Smooth muscle cell (in vitro differentiated cells): ENCODE data around the gene MARCHF3. TPM values are rescaled to one million over a fixed set of nuclear protein-coding genes. Genes with fewer than 3 reads are reported as not detected.

ENCODE experiments used
- DNase-seq: peaks from one replicate; lab custom pipeline; 2025; ENCODE audit not compliant: unreplicated experiment; lab: John Stamatoyannopoulos, UW
- H2AFZ ChIP-seq: fragments of 200-600 bp; sonication (generic); 2 replicates; pipeline ENCODE4 v1.6.0; 2016; ENCODE audit warnings: antibody characterized with exemption, low read depth, mild to moderate bottlenecking
- H3F3A ChIP-seq: fragments of 200-600 bp; sonication (generic); 2 replicates; pipeline ENCODE4 v1.6.0; 2017; ENCODE audit warnings: antibody characterized with exemption, low read depth
- H3K27ac ChIP-seq: fragments of 200-600 bp; sonication (generic); 2 replicates; pipeline ENCODE4 v1.5.1; 2016; ENCODE audit warnings: low read depth, mild to moderate bottlenecking
- H3K27me3 ChIP-seq: fragments of 200-600 bp; sonication (generic); 2 replicates; pipeline ENCODE4 v1.6.1; 2016; ENCODE audit warnings: low read depth, mild to moderate bottlenecking
- H3K36me3 ChIP-seq: fragments of 200-600 bp; sonication (generic); 2 replicates; pipeline ENCODE4 v1.5.1; 2016; ENCODE audit warnings: low read depth
- H3K4me1 ChIP-seq: fragments of 200-600 bp; sonication (generic); 2 replicates; pipeline ENCODE4 v1.5.1; 2016; ENCODE audit warnings: low read depth
- H3K4me2 ChIP-seq: fragments of 200-600 bp; sonication (generic); 2 replicates; pipeline ENCODE4 v1.6.0; 2016; ENCODE audit warnings: mild to moderate bottlenecking
- H3K4me3 ChIP-seq: fragments of 200-600 bp; sonication (generic); 2 replicates; pipeline ENCODE4 v1.5.1; 2016; ENCODE audit warnings: mild to moderate bottlenecking
- H3K79me2 ChIP-seq: fragments of 200-600 bp; sonication (generic); 2 replicates; pipeline ENCODE4 v1.6.0; 2016; ENCODE audit warnings: low read depth, mild to moderate bottlenecking
- H3K9ac ChIP-seq: fragments of 200-600 bp; sonication (generic); 2 replicates; pipeline ENCODE4 v1.6.0; 2016; ENCODE audit warnings: low read depth
- H3K9me3 ChIP-seq: fragments of 200-600 bp; sonication (generic); replicated peaks from 2 replicates; pipeline ENCODE4 v1.5.1; 2016; ENCODE audit warnings: low read depth
- H4K20me1 ChIP-seq: fragments of 200-600 bp; sonication (generic); 2 replicates; pipeline ENCODE4 v1.6.0; 2016; ENCODE audit warnings: low read depth
- CTCF ChIP-seq: fragments of 200-600 bp; sonication (generic); IDR thresholded peaks from 2 replicates; pipeline ENCODE4 v1.5.1; 2017; ENCODE audit warnings: borderline replicate concordance, mild to moderate bottlenecking, antibody characterized with exemption; ENCODE audit not compliant: insufficient read depth, poor library complexity, severe bottlenecking
- WGBS: methylation state at CpG from one replicate; pipeline ENCODE4 v1.1.7; 2016; ENCODE audit warnings: low lambda C conversion rate; 5-methylcytosine and 5-hydroxymethylcytosine counted together
- polyA plus RNA-seq: library from polyadenylated mRNA; unstranded; fragments of >200 nt; fragmentation: Nextera tagmentation; extraction: Ambion mirVana; gene quantifications from 2 replicates; pipeline ENCODE4 v1.2.1, GENCODE V29; 2016
- total RNA-seq: library from RNA; depleted of rRNA; stranded (reverse); fragments of >200 nt; gene quantifications from 2 replicates; pipeline ENCODE4 v1.2.3, GENCODE V29; 2014

The MARCHF3 gene
- total and polyA plus RNA-seq, 2 experiments from 2014 or later: 17.8 to 30.8 TPM

DNA sequence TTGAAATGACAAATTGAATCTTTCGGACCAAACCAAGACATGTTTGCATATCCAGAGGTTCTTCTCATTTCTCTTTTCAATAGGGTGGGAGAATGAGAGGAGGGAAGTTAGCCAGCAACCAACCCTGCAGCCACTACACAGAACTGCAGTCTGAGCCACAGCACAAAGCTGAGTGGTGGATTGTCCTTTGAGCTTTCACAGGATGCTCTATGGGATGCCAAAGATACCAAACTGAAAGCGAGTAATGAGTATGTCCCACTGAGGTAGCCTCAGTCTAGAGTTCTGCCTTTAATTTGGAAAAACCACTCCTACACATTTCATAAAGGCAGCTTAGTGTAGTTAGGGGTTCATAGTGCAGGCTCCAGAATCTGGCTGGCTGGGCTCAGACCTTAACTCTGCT is 114.9 kb downstream of the MARCHF3 start:
- no peaks in the 10 kb centered on the region for H3K36me3 ChIP-seq
- no peaks in the 10 kb centered on the region for H3F3A ChIP-seq
- 96% methylated on average over 2 of the region's 2 CpGs for WGBS
- no peaks in the 10 kb centered on the region for H3K79me2 ChIP-seq
- H3K27ac ChIP-seq: no peak overlapping the region
- no peaks in the 10 kb centered on the region for H3K9me3 ChIP-seq
- no peaks in the 10 kb centered on the region for H3K27me3 ChIP-seq
- no peak overlapping the region for H3K9ac ChIP-seq
- H2AFZ ChIP-seq: no peak overlapping the region
- no peak for DNase-seq
- H3K4me1 ChIP-seq: no peaks in the 10 kb centered on the region
- no peaks in the 10 kb centered on the region for H4K20me1 ChIP-seq
- TF ChIP-seq CTCF: no peak
- H3K4me3 ChIP-seq: no peak overlapping the region
- no peak overlapping the region for H3K4me2 ChIP-seq

DNA sequence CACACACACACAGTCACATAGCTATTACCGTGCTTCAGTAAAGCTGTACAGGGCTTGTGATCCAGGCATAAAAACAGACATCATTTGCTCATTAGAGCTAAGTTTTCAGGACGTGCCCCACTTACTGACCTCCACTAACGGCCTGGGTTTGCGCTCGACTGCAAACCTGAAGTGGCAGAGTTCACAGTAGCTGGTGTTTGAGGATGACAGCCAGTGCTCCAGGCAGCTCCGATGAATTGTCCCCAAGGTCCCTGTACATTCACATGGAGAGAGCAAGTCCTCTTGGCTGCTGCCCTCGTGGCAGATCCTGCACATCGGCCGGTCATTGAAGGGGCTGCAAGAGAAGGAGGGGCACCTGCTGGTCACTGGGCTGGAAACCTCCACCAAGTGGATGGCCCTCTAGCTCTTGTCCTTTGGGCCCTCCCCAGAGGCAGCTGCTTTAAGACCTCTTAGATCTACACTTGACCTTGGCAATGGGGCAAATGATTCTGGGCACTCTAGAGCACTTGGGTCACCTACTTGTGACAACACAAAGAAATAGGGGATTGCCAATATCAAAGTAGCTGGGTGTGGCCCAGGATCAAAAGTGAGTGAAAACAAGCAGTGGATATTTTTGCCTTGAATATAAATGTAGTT is 115.4 kb downstream of the MARCHF3 start:
- DNase-seq: no peak
- Histone ChIP-seq H3F3A (no peaks in the 10 kb centered on the region), H3K36me3 (no peaks in the 10 kb centered on the region), H3K79me2 (no peaks in the 10 kb centered on the region), H3K27ac (no peak overlapping the region), H3K4me1 (no peaks in the 10 kb centered on the region), H3K9ac (no peak overlapping the region), H3K4me2 (no peak overlapping the region), H4K20me1 (no peaks in the 10 kb centered on the region), H3K27me3 (no peaks in the 10 kb centered on the region), H2AFZ (no peak overlapping the region), H3K9me3 (no peaks in the 10 kb centered on the region), H3K4me3 (no peak overlapping the region)
- TF ChIP-seq CTCF: no peak
- WGBS: 97% methylated on average over 9 of the region's 9 CpGs

GRCh38 chr5:126912616-126913200 is 117.7 kb downstream of the MARCHF3 start:
- Histone ChIP-seq H3K4me1 (no peaks in the 10 kb centered on the region), H3K79me2 (no peaks in the 10 kb centered on the region), H3F3A (no peaks in the 10 kb centered on the region), H3K4me3 (no peak overlapping the region), H3K27ac (no peak overlapping the region), H3K4me2 (no peak overlapping the region), H3K27me3 (no peaks in the 10 kb centered on the region), H3K9me3 (no peaks in the 10 kb centered on the region), H2AFZ (no peak overlapping the region), H3K36me3 (no peaks in the 10 kb centered on the region), H3K9ac (no peak overlapping the region), H4K20me1 (no peaks in the 10 kb centered on the region)
- 88% methylated on average over 6 of the region's 6 CpGs for WGBS
- no peak for TF ChIP-seq CTCF
- DNase-seq: no peak

- no peaks in the 10 kb centered on the region for H3K27me3 ChIP-seq
- no peaks in the 10 kb centered on the region for H3F3A ChIP-seq
- no peaks in the 10 kb centered on the region for H3K79me2 ChIP-seq
- H3K4me2 ChIP-seq: no peak overlapping the region
- H3K4me3 ChIP-seq: no peak overlapping the region
- H2AFZ ChIP-seq: no peak overlapping the region
- H3K9ac ChIP-seq: no peak overlapping the region
- H4K20me1 ChIP-seq: no peaks in the 10 kb centered on the region
- H3K27ac ChIP-seq: no peak overlapping the region
- no peaks in the 10 kb centered on the region for H3K4me1 ChIP-seq
- no peak for TF ChIP-seq CTCF
- H3K9me3 ChIP-seq: no peaks in the 10 kb centered on the region
- 61% methylated on average over 3 of the region's 3 CpGs for WGBS
- no peaks in the 10 kb centered on the region for H3K36me3 ChIP-seq
- DNase-seq: no peak
Measured at GRCh38 chr5:126911986-126912385, 118.4 kb downstream of the MARCHF3 start.
